GM12878 (cell line): ENCODE data around the gene ILF2. TPM values are rescaled to one million over a fixed set of nuclear protein-coding genes. Genes with fewer than 3 reads are reported as not detected.

ENCODE experiments used
- ATAC-seq: fragments of 200-7000 bp; cut with Tn5 transposase; 3 replicates; pipeline ENCODE4 v1.9.1; 2020; ENCODE audit warnings: mild to moderate bottlenecking, moderate library complexity
- BruUV-seq: library from RNA; stranded (reverse); fragments of 400-500 nt; replicated peaks from 2 replicates; lab custom pipeline; 2021; lab: Mats Ljungman, UMichigan
- CTCF ChIA-PET: fragments of 300-600 bp; sonication (Branson Sonifier 250); formaldehyde crosslinking; extraction: SDS; loops from one replicate; lab custom pipeline; 2021; ENCODE audit warnings: inconsistent platforms; lab: Yijun Ruan, JAX
- POLR2A ChIA-PET: fragments of 350-600 bp; formaldehyde crosslinking; extraction: SDS; loops from one replicate; lab custom pipeline; 2021; ENCODE audit warnings: inconsistent platforms; lab: Charles Lee
- RAD21 ChIA-PET: fragments of 300-600 bp; sonication (Branson Sonifier 250); formaldehyde crosslinking; loops from one replicate; lab custom pipeline; 2023; ENCODE audit warnings: antibody characterized with exemption; ENCODE audit not compliant: unreplicated experiment; lab: Charles Lee
- SMC1A ChIA-PET: fragments of 300-600 bp; sonication (Branson Sonifier 250); formaldehyde crosslinking; loops from one replicate; lab custom pipeline; 2023; ENCODE audit not compliant: unreplicated experiment, uncharacterized antibody; lab: Charles Lee
- DNase-seq: peaks from one replicate; pipeline ENCODE4 v3.0.0-alpha.2; 2011; ENCODE audit warnings: low read depth, low spot score
- FAIRE-seq: peaks from 3 replicates; lab custom pipeline; 2011; peaks lifted over from hg19 to GRCh38; lab: Jason Lieb, UNC
- H2AFZ ChIP-seq: 2 replicates; pipeline ENCODE4 v1.6.0; 2011; ENCODE audit warnings: low read depth, low read length, control low read depth; ENCODE audit not compliant: control insufficient read depth
- H3K27ac ChIP-seq: 2 replicates; pipeline ENCODE4 v1.5.1; 2011; ENCODE audit warnings: control low read depth; ENCODE audit not compliant: control insufficient read depth, insufficient read depth
- H3K27me3 ChIP-seq, 2 experiments: replicated peaks in 1 of 2; 2 replicates each; pipeline versions ENCODE4 v1.6.0 to v1.6.1; 2011; ENCODE audit warnings: low read length in 1 of 2; ENCODE audit not compliant: control insufficient read depth in 2 of 2, insufficient read depth in 2 of 2
- H3K36me3 ChIP-seq, 2 experiments: 2 replicates each; pipeline ENCODE4 v1.5.1; 2011; ENCODE audit warnings: low read length in 1 of 2; ENCODE audit not compliant: control insufficient read depth in 2 of 2, insufficient read depth in 2 of 2
- H3K4me1 ChIP-seq: 2 replicates; pipeline ENCODE4 v1.6.1; 2011; ENCODE audit warnings: mild to moderate bottlenecking, low read length, moderate library complexity, mixed read lengths; ENCODE audit not compliant: control insufficient read depth, insufficient read depth
- H3K4me2 ChIP-seq: 2 replicates; pipeline ENCODE4 v1.6.0; 2011; ENCODE audit warnings: control low read depth; ENCODE audit not compliant: control insufficient read depth, insufficient read depth
- H3K4me3 ChIP-seq: fragments of 200-600 bp; sonication (generic); 2 replicates; pipeline ENCODE4 v1.5.1; 2016
- H3K79me2 ChIP-seq: 2 replicates; pipeline ENCODE4 v1.6.0; 2011; ENCODE audit warnings: low read length; ENCODE audit not compliant: control insufficient read depth, insufficient read depth
- H3K9ac ChIP-seq: 2 replicates; pipeline ENCODE4 v1.8.0; 2011; ENCODE audit warnings: low read length, control low read depth, mixed read lengths; ENCODE audit not compliant: control insufficient read depth, insufficient read depth
- H3K9me3 ChIP-seq: replicated peaks from 3 replicates; pipeline ENCODE4 v1.5.1; 2011; ENCODE audit warnings: mild to moderate bottlenecking, low read length; ENCODE audit not compliant: control insufficient read depth, insufficient read depth
- H4K20me1 ChIP-seq: 2 replicates; pipeline ENCODE4 v1.6.0; 2011; ENCODE audit not compliant: control insufficient read depth, insufficient read depth
- CTCF ChIP-seq, 3 experiments: IDR thresholded peaks in 2 of 3; conservative IDR thresholded peaks in 1 of 3; 2 replicates each; pipeline ENCODE4 v1.5.1; 2011; ENCODE audit warnings: low read depth in 3 of 3, low read length in 3 of 3, mild to moderate bottlenecking in 3 of 3, control low read depth in 2 of 3, moderate library complexity in 2 of 3, inconsistent platforms in 1 of 3, mixed read lengths in 1 of 3; ENCODE audit not compliant: control insufficient read depth in 2 of 3, insufficient read depth in 1 of 3; ENCODE audit errors: extremely low read depth in 1 of 3
- IKZF2 ChIP-seq, 2 experiments: fragments of 450-650 bp; IDR thresholded peaks; 2 replicates each; pipeline ENCODE4 v1.6.1; 2017; ENCODE audit warnings: mild to moderate bottlenecking in 2 of 2, moderate library complexity in 2 of 2
- IRF5 ChIP-seq: fragments of 450-650 bp; IDR thresholded peaks from 2 replicates; pipeline ENCODE4 v1.6.1; 2017; ENCODE audit warnings: borderline replicate concordance
- MYB ChIP-seq: fragments of 150-350 bp; IDR thresholded peaks from 2 replicates; pipeline ENCODE4 v1.6.1; 2014; ENCODE audit warnings: mild to moderate bottlenecking, low read depth, low read length, borderline replicate concordance
- NFXL1 ChIP-seq: fragments of 450-650 bp; IDR thresholded peaks from 2 replicates; pipeline ENCODE4 v1.6.1; 2017; ENCODE audit warnings: antibody characterized with exemption, mild to moderate bottlenecking, borderline replicate concordance
- RAD51 ChIP-seq: fragments of 450-650 bp; IDR thresholded peaks from 2 replicates; pipeline ENCODE4 v1.6.1; 2016; ENCODE audit warnings: moderate library complexity, mild to moderate bottlenecking, inconsistent platforms
- in situ Hi-C: fragments of 300-500 bp; cut with MboI; formaldehyde crosslinking; loops from 9 replicates; pipeline ENCODE4 v1.14.3; 2018; ENCODE audit warnings: mixed read lengths
- intact Hi-C: fragments of 100-400 bp; cut with micrococcal nuclease; formaldehyde crosslinking; loops from one replicate; pipeline ENCODE4 v1.14.2; 2022; ENCODE audit not compliant: unreplicated experiment
- polyA plus RNA-seq, 11 experiments: library from polyadenylated mRNA; depleted of rRNA in 4 of 11; unstranded in 6 of 11; stranded (reverse) in 5 of 11; fragments of >200 nt; fragmentation: Nextera tagmentation in 4 of 11; fragmentation: Illumina TruSeq in 1 of 11; extraction: Ambion mirVana in 4 of 11; extraction: Trizol in 1 of 11; gene quantifications; 1 replicate in 1 of 11; 2 replicates in 10 of 11; pipeline versions ENCODE4 v1.2.1 to v1.2.3, GENCODE V29; 2011 to 2016; ENCODE audit warnings: inconsistent platforms in 2 of 11, missing spikeins in 2 of 11, low read depth in 1 of 11
- total RNA-seq, 4 experiments: library from RNA; depleted of rRNA in 3 of 4; stranded (reverse); fragments of >200 nt in 3 of 4; fragmentation: Illumina TruSeq in 1 of 4; extraction: Trizol in 1 of 4; gene quantifications; 2 replicates each; pipeline versions ENCODE4 v1.2.1 to v1.2.3, GENCODE V29; 2013 to 2021

The ILF2 gene
- total and polyA plus RNA-seq, 10 of the 15 experiments (the other 5 are each of a cell fraction or from before 2014, with no cell fraction given) = 261 to 520 (median 449) TPM

- POLR2A ChIA-PET = interaction anchor here (1.4 to 6.7 kb wide), 3 partner anchors 9 to 320 kb away, joined by 4 to 35 read pairs (median 4); partner anchors contain the start of genes CHTOP and SLC39A1
- no peaks in the 10 kb centered on the region for H3K27me3 ChIP-seq
- TSS peak; percentile 0 for BruUV-seq
- peaks cover 2% of the 10 kb centered on the region for H3K79me2 ChIP-seq
- H3K36me3 ChIP-seq = peaks cover 14 to 54% of the 10 kb centered on the region in 2 experiments
- no peaks in the 10 kb centered on the region for H3K9me3 ChIP-seq
- SMC1A ChIA-PET = interaction anchor here (0.7 to 2.1 kb wide), 8 partner anchors 9 to 71 kb away, joined by 3 to 13 read pairs (median 4); partner anchors contain the start of genes CHTOP and ILF2
- DNase-seq (no peak), FAIRE-seq (no peak), ATAC-seq (no peak)
- H3K4me3 ChIP-seq = no peak overlapping the region
- no peaks in the 10 kb centered on the region for H4K20me1 ChIP-seq
- no peak overlapping the region for H2AFZ ChIP-seq
- RAD21 ChIA-PET = interaction anchor here (0.8 to 1.4 kb wide), 4 partner anchors 10 to 72 kb away, joined by 3 to 5 read pairs (median 4); partner anchors contain the start of gene CHTOP
- in situ Hi-C loops (no loop called here), intact Hi-C loops (no loop called here)
- H3K9ac ChIP-seq = no peak overlapping the region
- H3K4me1 ChIP-seq = no peaks in the 10 kb centered on the region
- H3K27ac ChIP-seq = no peak overlapping the region
- CTCF ChIA-PET = interaction anchor here (0.5 to 3.8 kb wide), 9 partner anchors 9 to 133 kb away, joined by 3 to 20 read pairs (median 5); partner anchors contain the start of gene S100A13
- TF ChIP-seq MYB (no peak), CTCF (IDR thresholded peaks at IDR 0.05 in 2 of 3, conservative IDR thresholded peaks at IDR 0.05 in 1 of 3; ENCODE audit: control insufficient read depth in 2 of 3, extremely low read depth in 1 of 3, insufficient read depth in 1 of 3, low read depth in 3 of 3, low read length in 3 of 3) (no peak), RAD51 (no peak), NFXL1 (no peak), IRF5 (no peak), IKZF2 (IDR thresholded peaks at IDR 0.05) (no peak)
- H3K4me2 ChIP-seq = no peak overlapping the region
Observed at GRCh38 chr1:153643816-153644215, 27.0 kb downstream of the ILF2 start.
